ENCODE results near the gene KCP. TPM values are rescaled to one million over a fixed set of nuclear protein-coding genes. Genes with fewer than 3 reads are reported as not detected.

Gene KCP
- total RNA-seq, 2 experiments from 2014 or later, result 0.11 TPM; not detected in 1

DNA sequence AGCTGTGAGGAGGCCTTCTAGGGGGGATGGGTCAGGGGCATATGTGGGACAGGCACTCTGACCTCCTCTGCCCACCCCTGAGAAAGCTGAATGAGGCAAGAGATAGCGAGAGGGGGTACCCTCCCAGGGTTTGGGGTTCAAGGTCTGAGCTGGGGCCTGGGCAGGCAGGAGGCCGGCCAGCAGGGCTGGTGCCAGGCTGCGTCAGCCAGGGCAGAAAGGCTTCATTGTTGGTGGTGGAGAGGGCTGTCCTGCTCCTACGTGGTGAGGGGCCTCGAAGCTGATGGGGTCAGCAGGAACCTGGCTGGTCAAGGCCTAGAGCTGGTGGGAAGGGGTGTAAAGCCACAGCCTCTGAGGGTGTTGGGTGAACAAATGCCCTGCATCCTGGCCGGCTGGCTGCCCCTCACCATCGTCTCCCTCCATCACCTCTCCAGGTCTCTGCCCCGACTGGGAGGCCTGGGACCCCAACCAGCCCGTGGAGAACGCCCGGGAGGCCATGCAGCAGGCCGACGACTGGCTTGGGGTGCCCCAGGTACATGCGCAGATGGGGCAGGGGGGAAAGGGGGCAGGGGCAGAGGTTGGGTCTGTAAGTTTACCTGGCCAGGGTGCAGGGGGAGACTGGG, 73.7 kb downstream of the KCP start:
- DNase-seq, result peak in 1 of 14 experiments; percentile 11
- ChIA-PET POLR2A (no interaction called here), CTCF (no interaction called here)
- no peaks in the 10 kb centered on the region for H3K27me3 Mint-ChIP-seq
- no peaks in the 10 kb centered on the region for H3K4me1 Mint-ChIP-seq (ENCODE audit: low read depth)
- Histone ChIP-seq H3K4me1 (ENCODE audit: insufficient read depth, low read length) (peaks cover 5% of the 10 kb centered on the region), H3K9me3 (ENCODE audit: control insufficient read depth in 1 of 2, insufficient read depth in 1 of 2, low read length in 2 of 2) (no peaks in the 10 kb centered on the region), H3K27me3 (ENCODE audit: control insufficient read depth in 1 of 2, insufficient read depth in 2 of 2, low read length in 2 of 2) (peaks cover 5 to 7% of the 10 kb centered on the region in 2 experiments), H3K4me3 (ENCODE audit: low read length) (no peak overlapping the region), H3K27ac (ENCODE audit: low read depth in 1 of 2, low read length in 2 of 2) (no peak overlapping the region), H3K36me3 (ENCODE audit: insufficient read depth, low read length) (no peaks in the 10 kb centered on the region)
- ATAC-seq (ENCODE audit: poor library complexity), result no peak
- no peak overlapping the region for H3K27ac Mint-ChIP-seq
- intact Hi-C loops (cut with DNase I, micrococcal nuclease), result no loop called here
- TF ChIP-seq, protein P1, sequence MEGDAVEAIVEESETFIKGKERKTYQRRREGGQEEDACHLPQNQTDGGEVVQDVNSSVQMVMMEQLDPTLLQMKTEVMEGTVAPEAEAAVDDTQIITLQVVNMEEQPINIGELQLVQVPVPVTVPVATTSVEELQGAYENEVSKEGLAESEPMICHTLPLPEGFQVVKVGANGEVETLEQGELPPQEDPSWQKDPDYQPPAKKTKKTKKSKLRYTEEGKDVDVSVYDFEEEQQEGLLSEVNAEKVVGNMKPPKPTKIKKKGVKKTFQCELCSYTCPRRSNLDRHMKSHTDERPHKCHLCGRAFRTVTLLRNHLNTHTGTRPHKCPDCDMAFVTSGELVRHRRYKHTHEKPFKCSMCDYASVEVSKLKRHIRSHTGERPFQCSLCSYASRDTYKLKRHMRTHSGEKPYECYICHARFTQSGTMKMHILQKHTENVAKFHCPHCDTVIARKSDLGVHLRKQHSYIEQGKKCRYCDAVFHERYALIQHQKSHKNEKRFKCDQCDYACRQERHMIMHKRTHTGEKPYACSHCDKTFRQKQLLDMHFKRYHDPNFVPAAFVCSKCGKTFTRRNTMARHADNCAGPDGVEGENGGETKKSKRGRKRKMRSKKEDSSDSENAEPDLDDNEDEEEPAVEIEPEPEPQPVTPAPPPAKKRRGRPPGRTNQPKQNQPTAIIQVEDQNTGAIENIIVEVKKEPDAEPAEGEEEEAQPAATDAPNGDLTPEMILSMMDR (IDR thresholded peaks at IDR 0.05), result no peak
- no peaks in the 10 kb centered on the region for H3K9me3 Mint-ChIP-seq
- H3K36me3 Mint-ChIP-seq (ENCODE audit: low read depth), result no peaks in the 10 kb centered on the region
- no peak overlapping the region for H3K4me3 Mint-ChIP-seq

DNA sequence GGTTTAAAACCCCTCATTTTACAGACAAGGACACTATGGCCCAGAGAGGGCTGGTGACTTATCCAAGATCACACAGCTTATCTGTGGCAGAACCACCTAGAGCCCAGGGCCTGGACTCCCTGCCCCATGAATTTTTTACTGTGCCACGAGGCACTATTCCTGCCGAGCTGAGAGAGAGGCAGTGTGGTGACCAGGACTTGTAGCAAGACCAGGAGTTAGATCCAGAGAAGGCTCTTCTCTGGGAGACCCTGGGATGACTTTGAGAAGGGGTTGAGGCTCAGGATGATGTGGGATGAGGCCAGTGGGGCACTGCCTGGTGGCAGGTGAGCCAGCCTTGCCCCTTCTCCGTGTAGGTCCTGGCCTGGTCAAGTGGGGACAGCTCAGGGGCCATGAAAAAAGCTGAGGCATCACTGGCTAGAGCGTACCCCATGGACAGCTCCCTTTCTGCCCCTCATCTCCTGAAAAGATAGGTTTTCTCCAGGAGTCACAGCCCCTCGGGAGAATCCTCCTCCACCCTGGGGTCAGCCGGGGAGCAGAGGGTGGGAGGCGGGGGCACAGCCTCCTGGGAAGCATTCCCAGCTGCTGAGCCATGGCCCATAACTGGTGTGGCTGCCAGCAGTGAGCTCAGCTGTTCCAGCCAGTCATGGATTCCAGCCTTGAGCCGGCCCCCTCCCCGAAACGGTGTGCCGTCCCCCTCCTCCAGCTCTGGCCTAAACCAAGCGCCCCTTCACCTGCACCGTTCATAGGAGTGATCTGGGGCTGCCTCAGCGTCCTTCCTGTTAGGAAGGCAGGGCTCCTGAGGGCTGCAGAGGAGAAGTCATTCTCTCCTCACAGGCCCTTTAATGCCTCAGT, 74.5 kb downstream of the KCP start:
- Histone ChIP-seq H3K36me3 (ENCODE audit: insufficient read depth, low read length) (no peaks in the 10 kb centered on the region), H3K9me3 (ENCODE audit: control insufficient read depth in 1 of 2, insufficient read depth in 1 of 2, low read length in 2 of 2) (peaks cover 0 to 6% of the 10 kb centered on the region in 2 experiments), H3K4me1 (ENCODE audit: insufficient read depth, low read length) (peaks cover 9% of the 10 kb centered on the region), H3K4me3 (ENCODE audit: low read length) (no peak overlapping the region), H3K27me3 (ENCODE audit: control insufficient read depth in 1 of 2, insufficient read depth in 2 of 2, low read length in 2 of 2) (peaks cover 12 to 15% of the 10 kb centered on the region in 2 experiments), H3K27ac (ENCODE audit: low read depth in 1 of 2, low read length in 2 of 2) (no peak overlapping the region)
- no peak overlapping the region for H3K4me3 Mint-ChIP-seq
- DNase-seq (no peak), ATAC-seq (ENCODE audit: poor library complexity) (no peak)
- H3K36me3 Mint-ChIP-seq (ENCODE audit: low read depth), result no peaks in the 10 kb centered on the region
- H3K27ac Mint-ChIP-seq, result no peak overlapping the region
- CTCF ChIA-PET, result interaction anchor here (1.1 kb wide), 1 partner anchor 79 kb away, joined by 3 read pairs; no protein-coding TSS in a partner anchor
- H3K4me1 Mint-ChIP-seq (ENCODE audit: low read depth), result no peaks in the 10 kb centered on the region
- POLR2A ChIA-PET, result no interaction called here
- TF ChIP-seq, protein P1 (IDR thresholded peaks at IDR 0.05), result no peak
- intact Hi-C loops (cut with DNase I, micrococcal nuclease), result no loop called here
- H3K27me3 Mint-ChIP-seq, result peaks cover 3% of the 10 kb centered on the region
- no peaks in the 10 kb centered on the region for H3K9me3 Mint-ChIP-seq

DNA sequence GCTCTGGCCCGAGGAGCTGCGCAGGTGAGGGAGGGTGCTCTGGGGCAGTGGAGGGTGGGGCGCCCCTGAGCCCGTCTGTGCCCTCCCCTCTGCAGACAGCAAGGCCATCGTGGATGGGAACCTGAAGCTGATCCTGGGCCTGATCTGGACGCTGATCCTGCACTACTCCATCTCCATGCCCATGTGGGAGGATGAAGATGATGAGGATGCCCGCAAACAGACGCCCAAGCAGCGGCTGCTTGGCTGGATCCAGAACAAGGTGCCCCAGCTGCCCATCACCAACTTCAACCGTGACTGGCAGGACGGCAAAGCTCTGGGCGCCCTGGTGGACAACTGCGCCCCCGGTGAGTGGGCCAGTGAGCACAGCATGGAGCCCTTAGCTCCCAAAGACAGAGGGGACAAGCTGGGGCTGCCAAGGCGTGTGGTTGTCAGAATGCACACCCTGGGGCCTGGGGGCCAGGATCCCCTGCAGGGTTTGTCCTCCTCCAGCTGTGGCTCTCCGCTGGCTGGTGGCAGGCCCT, 75.2 kb downstream of the KCP start:
- intact Hi-C loops (cut with DNase I, micrococcal nuclease), result no loop called here
- no peak overlapping the region for H3K27ac ChIP-seq (ENCODE audit: low read depth in 1 of 2, low read length in 2 of 2)
- no peak overlapping the region for H3K4me3 Mint-ChIP-seq
- no peaks in the 10 kb centered on the region for H3K9me3 Mint-ChIP-seq
- ChIA-PET CTCF (interaction anchor here (1.1 kb wide), 1 partner anchor 78 kb away, joined by 3 read pairs; no protein-coding TSS in a partner anchor), POLR2A (no interaction called here)
- DNase-seq (no peak), ATAC-seq (ENCODE audit: poor library complexity) (no peak)
- peaks cover 16% of the 10 kb centered on the region for H3K4me1 ChIP-seq (ENCODE audit: insufficient read depth, low read length)
- H3K9me3 ChIP-seq (ENCODE audit: control insufficient read depth in 1 of 2, insufficient read depth in 1 of 2, low read length in 2 of 2), result peaks cover 0 to 6% of the 10 kb centered on the region in 2 experiments
- peaks cover 12 to 22% of the 10 kb centered on the region in 2 experiments for H3K27me3 ChIP-seq (ENCODE audit: control insufficient read depth in 1 of 2, insufficient read depth in 2 of 2, low read length in 2 of 2)
- H3K36me3 ChIP-seq (ENCODE audit: insufficient read depth, low read length), result no peaks in the 10 kb centered on the region
- H3K4me3 ChIP-seq (ENCODE audit: low read length), result no peak overlapping the region
- H3K27ac Mint-ChIP-seq, result no peak overlapping the region
- H3K36me3 Mint-ChIP-seq (ENCODE audit: low read depth), result no peaks in the 10 kb centered on the region
- TF ChIP-seq, protein P1 (IDR thresholded peaks at IDR 0.05), result no peak
- H3K27me3 Mint-ChIP-seq, result peaks cover 9% of the 10 kb centered on the region
- peaks cover 6% of the 10 kb centered on the region for H3K4me1 Mint-ChIP-seq (ENCODE audit: low read depth)

All from CD4-positive, alpha-beta T cell (primary cell).